Measurements from ENCODE around the gene OR51A4. TPM values are rescaled to one million over a fixed set of nuclear protein-coding genes. Genes with fewer than 3 reads are reported as not detected.

OR51A4 gene
- total and polyA plus RNA-seq, 9 of the 15 experiments (the other 6 are each of a cell fraction or from before 2014, with no cell fraction given): not detected

DNA sequence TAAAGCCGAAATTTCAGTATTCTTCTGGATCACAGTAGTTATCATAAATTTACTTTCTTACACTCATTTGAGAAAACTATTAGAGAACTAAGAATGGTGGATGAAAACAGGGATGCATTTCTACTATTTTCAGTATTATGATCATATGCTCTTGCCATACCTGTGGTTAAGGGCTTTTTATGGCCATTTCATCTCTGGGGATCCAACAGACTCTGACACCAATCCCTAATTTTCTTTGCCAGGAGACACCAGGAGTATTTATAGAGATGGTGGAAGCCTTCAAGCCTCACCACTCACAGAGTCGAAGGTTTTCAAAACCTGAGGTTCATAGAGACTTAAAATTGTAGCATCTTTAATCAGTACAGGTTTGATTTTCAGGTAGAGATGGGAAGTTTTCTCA lies 47.1 kb upstream of the OR51A4 start, which contains the start of gene OR51L1:
Gene OR51L1 (plus strand): TSS at position 301 of the 400 bp plus-strand sequence. CDS start 4,132 bp downstream, outside the sequence.
- in situ Hi-C loops (cut with MboI): no loop called here
- intact Hi-C loops (cut with micrococcal nuclease): loop anchor here (10.0 kb wide), 1 partner anchor 270 kb away; no protein-coding TSS in a partner anchor
- no TSS peak for BruUV-seq (replicated peaks)
- H3K27ac ChIP-seq (ENCODE audit: extremely low read depth, low read depth, low read length): no peak within 1 kb of the TSS
- no peak for TF ChIP-seq HCFC1 (IDR thresholded peaks at IDR 0.05; ENCODE audit: low read depth, low read length)
- no peak for TF ChIP-seq ZNF583 (CRISPR knock-in tag; IDR thresholded peaks at IDR 0.05)
- TF ChIP-seq, protein P1, sequence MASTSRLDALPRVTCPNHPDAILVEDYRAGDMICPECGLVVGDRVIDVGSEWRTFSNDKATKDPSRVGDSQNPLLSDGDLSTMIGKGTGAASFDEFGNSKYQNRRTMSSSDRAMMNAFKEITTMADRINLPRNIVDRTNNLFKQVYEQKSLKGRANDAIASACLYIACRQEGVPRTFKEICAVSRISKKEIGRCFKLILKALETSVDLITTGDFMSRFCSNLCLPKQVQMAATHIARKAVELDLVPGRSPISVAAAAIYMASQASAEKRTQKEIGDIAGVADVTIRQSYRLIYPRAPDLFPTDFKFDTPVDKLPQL (IDR thresholded peaks at IDR 0.05; ENCODE audit: extremely low read depth, insufficient read length): no peak
- no peak for TF ChIP-seq ZBTB1 (CRISPR knock-in tag; IDR thresholded peaks at IDR 0.05; ENCODE audit: borderline replicate concordance, low read depth)
- no peak for TF ChIP-seq KLF6 (CRISPR knock-in tag; IDR thresholded peaks at IDR 0.05; ENCODE audit: borderline replicate concordance)
- no peak for TF ChIP-seq PPARD (CRISPR knock-in tag; IDR thresholded peaks at IDR 0.05)
- TF ChIP-seq TCF7 (IDR thresholded peaks at IDR 0.05; ENCODE audit: borderline replicate concordance): no peak
- TF ChIP-seq, protein P2, sequence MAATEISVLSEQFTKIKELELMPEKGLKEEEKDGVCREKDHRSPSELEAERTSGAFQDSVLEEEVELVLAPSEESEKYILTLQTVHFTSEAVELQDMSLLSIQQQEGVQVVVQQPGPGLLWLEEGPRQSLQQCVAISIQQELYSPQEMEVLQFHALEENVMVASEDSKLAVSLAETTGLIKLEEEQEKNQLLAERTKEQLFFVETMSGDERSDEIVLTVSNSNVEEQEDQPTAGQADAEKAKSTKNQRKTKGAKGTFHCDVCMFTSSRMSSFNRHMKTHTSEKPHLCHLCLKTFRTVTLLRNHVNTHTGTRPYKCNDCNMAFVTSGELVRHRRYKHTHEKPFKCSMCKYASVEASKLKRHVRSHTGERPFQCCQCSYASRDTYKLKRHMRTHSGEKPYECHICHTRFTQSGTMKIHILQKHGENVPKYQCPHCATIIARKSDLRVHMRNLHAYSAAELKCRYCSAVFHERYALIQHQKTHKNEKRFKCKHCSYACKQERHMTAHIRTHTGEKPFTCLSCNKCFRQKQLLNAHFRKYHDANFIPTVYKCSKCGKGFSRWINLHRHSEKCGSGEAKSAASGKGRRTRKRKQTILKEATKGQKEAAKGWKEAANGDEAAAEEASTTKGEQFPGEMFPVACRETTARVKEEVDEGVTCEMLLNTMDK (IDR thresholded peaks at IDR 0.05; ENCODE audit: borderline replicate concordance, insufficient read depth, low read depth, low read length, poor library complexity, severe bottlenecking): no peak
- TF ChIP-seq PCBP2 (IDR thresholded peaks at IDR 0.05; ENCODE audit: low read depth, low read length, poor library complexity, severe bottlenecking): no peak
- no peaks in the 10 kb centered on the region for H3K36me3 ChIP-seq (ENCODE audit: control insufficient read depth, insufficient read depth, low read length)
- FAIRE-seq (no peak), ATAC-seq (no peak), DNase-seq (ENCODE audit: extremely low read depth in 1 of 4, low spot score in 3 of 4) (no peak)
- H3K79me2 ChIP-seq (ENCODE audit: control insufficient read depth, insufficient read depth, low read length): no peaks in the 10 kb centered on the region
- H3K4me2 ChIP-seq (ENCODE audit: insufficient read depth, low read length): no peak within 1 kb of the TSS
- CTCF ChIA-PET (ENCODE audit: low intra/inter-chr PET ratio): no interaction called here
- H4K20me1 ChIP-seq (replicated peaks; ENCODE audit: control insufficient read depth, insufficient read depth, low read length): no peaks in the 10 kb centered on the region
- peaks cover 2 to 13% of the 10 kb centered on the region in 2 experiments; a peak in 1 of 5 replicates for H3K27me3 ChIP-seq (ENCODE audit: control insufficient read depth in 2 of 2, insufficient read depth in 2 of 2, low read length in 2 of 2)
- no peak within 1 kb of the TSS for H3K9ac ChIP-seq (ENCODE audit: insufficient read depth in 1 of 2, low read depth in 2 of 2, low read length in 2 of 2)
- H3K4me3 ChIP-seq: no peak within 1 kb of the TSS
- peaks cover 0 to 4% of the 10 kb centered on the region in 2 experiments; a peak in 1 of 5 replicates for H3K4me1 ChIP-seq (replicated peaks in 1 of 2; ENCODE audit: control insufficient read depth in 2 of 2, insufficient read depth in 2 of 2, low read length in 2 of 2)
- H2AFZ ChIP-seq (ENCODE audit: low read depth, low read length): no peak within 1 kb of the TSS
- no peaks in the 10 kb centered on the region for H3K9me3 ChIP-seq (replicated peaks; ENCODE audit: control insufficient read depth, insufficient read depth, low read depth, low read length)
- H3K9me1 ChIP-seq (ENCODE audit: control insufficient read depth, insufficient read depth, low read length): no peaks in the 10 kb centered on the region
- POLR2A ChIA-PET: no interaction called here
- WGBS (ENCODE audit: insufficient coverage, low coverage, missing lambda C conversion rate): 0% methylated on average over 2 of the region's 2 CpGs

Data from K562 (cell line).